ENCODE data around the gene LMNTD1. TPM values are rescaled to one million over a fixed set of nuclear protein-coding genes. Genes with fewer than 3 reads are reported as not detected.
A peak's percentile ranks its signal among the peaks of the same experiment; 100 is the strongest.

The LMNTD1 gene
- polyA plus RNA-seq, 1 of the 3 experiments (the other 2 are of a cell fraction): 0.20 TPM

- CTCF ChIA-PET: interaction anchor here (0.7 kb wide), 1 partner anchor 231 kb away, joined by 3 read pairs; no protein-coding TSS in a partner anchor
- Histone ChIP-seq H4K20me1 (ENCODE audit: insufficient read depth) (no peaks in the 10 kb centered on the region), H3K4me3 (ENCODE audit: low read depth in 2 of 2, low read length in 1 of 2) (no peak overlapping the region), H3K27ac (ENCODE audit: low read depth in 2 of 2, low read length in 1 of 2) (no peak overlapping the region), H3K9me3 (no peaks in the 10 kb centered on the region), H3K9ac (no peak overlapping the region), H3K79me2 (ENCODE audit: insufficient read depth) (no peaks in the 10 kb centered on the region), H3K27me3 (ENCODE audit: insufficient read depth) (no peaks in the 10 kb centered on the region), H3F3A (replicated peaks; ENCODE audit: insufficient read depth) (no peaks in the 10 kb centered on the region), H3K4me2 (no peak overlapping the region), H3K4me1 (ENCODE audit: control insufficient read depth in 1 of 2, insufficient read depth in 2 of 2, low read depth in 1 of 2, low read length in 1 of 2) (no peaks in the 10 kb centered on the region; a peak in 1 of 4 replicates), H2AFZ (ENCODE audit: low read depth) (no peak overlapping the region), H3K36me3 (replicated peaks in 1 of 2; ENCODE audit: control insufficient read depth in 1 of 2, insufficient read depth in 2 of 2, low read length in 1 of 2) (no peaks in the 10 kb centered on the region), H3K9me2 (no peaks in the 10 kb centered on the region)
- TF ChIP-seq RAD21 (IDR thresholded peaks at IDR 0.05; ENCODE audit: low read length): peak; percentile 16; the same call in 1 of the 2 replicates
- TF ChIP-seq USF1 (IDR thresholded peaks at IDR 0.05; ENCODE audit: borderline replicate concordance, low read depth): no peak
- no peak for DNase-seq
- POLR2A ChIA-PET: no interaction called here
Observed at GRCh38 chr12:25591144-25591543, 38.1 kb upstream of the LMNTD1 start.

GRCh38 chr12:25590011-25590721 lies 37.1 kb upstream of the LMNTD1 start:
- Histone ChIP-seq H3K4me3 (ENCODE audit: low read depth in 2 of 2, low read length in 1 of 2) (no peak overlapping the region), H3K79me2 (ENCODE audit: insufficient read depth) (no peaks in the 10 kb centered on the region), H3K9me3 (no peaks in the 10 kb centered on the region), H2AFZ (ENCODE audit: low read depth) (no peak overlapping the region), H3K9me2 (no peaks in the 10 kb centered on the region), H3K36me3 (replicated peaks in 1 of 2; ENCODE audit: control insufficient read depth in 1 of 2, insufficient read depth in 2 of 2, low read length in 1 of 2) (no peaks in the 10 kb centered on the region), H3K4me1 (ENCODE audit: control insufficient read depth in 1 of 2, insufficient read depth in 2 of 2, low read depth in 1 of 2, low read length in 1 of 2) (no peaks in the 10 kb centered on the region; a peak in 2 of 4 replicates), H3K4me2 (no peak overlapping the region), H3K9ac (no peak overlapping the region), H3F3A (replicated peaks; ENCODE audit: insufficient read depth) (no peaks in the 10 kb centered on the region), H3K27me3 (ENCODE audit: insufficient read depth) (no peaks in the 10 kb centered on the region), H4K20me1 (ENCODE audit: insufficient read depth) (no peaks in the 10 kb centered on the region), H3K27ac (ENCODE audit: low read depth in 2 of 2, low read length in 1 of 2) (no peak overlapping the region)
- ChIA-PET POLR2A (no interaction called here), CTCF (interaction anchor here (0.5 to 0.7 kb wide), 2 partner anchors 232 to 425 kb away, joined by 3 to 4 read pairs; no protein-coding TSS in a partner anchor)
- 83% methylated on average over 5 of the region's 5 CpGs for WGBS (ENCODE audit: low lambda C conversion rate)
- no peak for TF ChIP-seq FOSL2 (IDR thresholded peaks at IDR 0.05; ENCODE audit: borderline replicate concordance, low read depth)
- no peak for DNase-seq

GRCh38 chr12:25587346-25587745 lies 34.3 kb upstream of the LMNTD1 start:
- H4K20me1 ChIP-seq (ENCODE audit: insufficient read depth): no peaks in the 10 kb centered on the region
- no peak for DNase-seq
- WGBS (ENCODE audit: low lambda C conversion rate): 78% methylated on average over 4 of the region's 4 CpGs
- no peaks in the 10 kb centered on the region for H3K27me3 ChIP-seq (ENCODE audit: insufficient read depth)
- no peak overlapping the region for H3K27ac ChIP-seq (ENCODE audit: low read depth in 2 of 2, low read length in 1 of 2)
- H3K36me3 ChIP-seq (replicated peaks in 1 of 2; ENCODE audit: control insufficient read depth in 1 of 2, insufficient read depth in 2 of 2, low read length in 1 of 2): no peaks in the 10 kb centered on the region
- H2AFZ ChIP-seq (ENCODE audit: low read depth): no peak overlapping the region
- CTCF ChIA-PET: no interaction called here
- no peaks in the 10 kb centered on the region for H3F3A ChIP-seq (replicated peaks; ENCODE audit: insufficient read depth)
- peaks cover 0 to 16% of the 10 kb centered on the region in 2 experiments; a peak in 3 of 4 replicates for H3K4me1 ChIP-seq (ENCODE audit: control insufficient read depth in 1 of 2, insufficient read depth in 2 of 2, low read depth in 1 of 2, low read length in 1 of 2)
- POLR2A ChIA-PET: no interaction called here
- TF ChIP-seq POLR2AphosphoS5 (IDR thresholded peaks at IDR 0.05; ENCODE audit: low read depth, low read length) (no peak), USF2 (IDR thresholded peaks at IDR 0.05; ENCODE audit: borderline replicate concordance, low read depth, low read length) (no peak), MAX (IDR thresholded peaks at IDR 0.05; ENCODE audit: low read depth) (no peak), FOXM1 (IDR thresholded peaks at IDR 0.05; ENCODE audit: low read depth) (no peak)
- no peaks in the 10 kb centered on the region for H3K79me2 ChIP-seq (ENCODE audit: insufficient read depth)
- no peak overlapping the region for H3K4me3 ChIP-seq (ENCODE audit: low read depth in 2 of 2, low read length in 1 of 2)
- H3K9ac ChIP-seq: no peak overlapping the region
- H3K4me2 ChIP-seq: no peak overlapping the region
- H3K9me3 ChIP-seq: no peaks in the 10 kb centered on the region
- H3K9me2 ChIP-seq: no peaks in the 10 kb centered on the region
